GM12891 (cell line): ENCODE data around the gene PXDN.

Experiments
- DNase-seq: peaks from one replicate; pipeline ENCODE4 v3.0.0; 2011; ENCODE audit warnings: low spot score; ENCODE audit not compliant: insufficient read length
- FAIRE-seq: peaks from 2 replicates; lab custom pipeline; 2011; peaks lifted over from hg19 to GRCh38; lab: Jason Lieb, UNC
- PAX5 ChIP-seq: IDR thresholded peaks from 2 replicates; pipeline ENCODE4 v1.6.1; 2011; ENCODE audit warnings: low read length, moderate library complexity, mild to moderate bottlenecking; ENCODE audit not compliant: insufficient read depth, severe bottlenecking
- POLR2A ChIP-seq: IDR thresholded peaks from 2 replicates; pipeline ENCODE4 v1.6.1; 2011; ENCODE audit warnings: low read depth, low read length, control low read depth
- POLR2AphosphoS5 ChIP-seq: IDR thresholded peaks from 2 replicates; pipeline ENCODE4 v1.6.1; 2011; ENCODE audit warnings: low read depth, low read length, control low read depth
- POU2F2 ChIP-seq: IDR thresholded peaks from 2 replicates; pipeline ENCODE4 v1.6.1; 2011; ENCODE audit warnings: low read depth, mild to moderate bottlenecking, control low read depth, low read length, moderate library complexity
- SPI1 ChIP-seq: IDR thresholded peaks from 2 replicates; pipeline ENCODE4 v1.6.1; 2011; ENCODE audit warnings: low read depth, low read length, control low read depth
- TAF1 ChIP-seq: IDR thresholded peaks from 2 replicates; pipeline ENCODE4 v1.6.1; 2011; ENCODE audit warnings: low read depth, low read length, control low read depth

The PXDN gene

GRCh38 chr2:1694371-1695271 lies 49.7 kb downstream of the PXDN start:
- FAIRE-seq (no peak), DNase-seq (no peak)
- TF ChIP-seq POU2F2 (no peak), POLR2AphosphoS5 (no peak)

GRCh38 chr2:1693723-1694122 lies 50.6 kb downstream of the PXDN start:
- FAIRE-seq (no peak), DNase-seq (no peak)

GRCh38 chr2:1692342-1692741 lies 52.0 kb downstream of the PXDN start:
- no peak for FAIRE-seq
- DNase-seq: no peak
- TF ChIP-seq SPI1 (no peak), POLR2A (no peak), TAF1 (no peak), POLR2AphosphoS5 (no peak), POU2F2 (no peak), PAX5 (no peak)

More at GRCh38 chr2:1693723-1694122, 50.6 kb downstream of the PXDN start:
- TF ChIP-seq POLR2A (no peak), TAF1 (no peak)

GRCh38 chr2:1691366-1691765 lies 52.9 kb downstream of the PXDN start:
- no peak for FAIRE-seq

GRCh38 chr2:1690056-1690775 lies 54.1 kb downstream of the PXDN start:
- TF ChIP-seq POU2F2 (no peak), TAF1 (no peak)
- FAIRE-seq (no peak), DNase-seq (no peak)

More at GRCh38 chr2:1691366-1691765, 52.9 kb downstream of the PXDN start:
- no peak for DNase-seq
- no peak for TF ChIP-seq POLR2AphosphoS5
- TF ChIP-seq SPI1: no peak
- TF ChIP-seq POLR2A: no peak
- TF ChIP-seq PAX5: no peak
- TF ChIP-seq POU2F2: no peak
- TF ChIP-seq TAF1: no peak

GRCh38 chr2:1688859-1689258 lies 55.5 kb downstream of the PXDN start:
- DNase-seq (no peak), FAIRE-seq (no peak)
- no peak for TF ChIP-seq POLR2A
- TF ChIP-seq POU2F2: no peak
- no peak for TF ChIP-seq PAX5
- TF ChIP-seq SPI1: no peak
- TF ChIP-seq TAF1: no peak

GRCh38 chr2:1688161-1688560 lies 56.2 kb downstream of the PXDN start:
- FAIRE-seq: no peak
- no peak for DNase-seq
- TF ChIP-seq POU2F2 (no peak), SPI1 (no peak), TAF1 (no peak), POLR2A (no peak), PAX5 (no peak), POLR2AphosphoS5 (no peak)

GRCh38 chr2:1687254-1687653 lies 57.1 kb downstream of the PXDN start:
- no peak for FAIRE-seq
- DNase-seq: no peak
- no peak for TF ChIP-seq SPI1
- TF ChIP-seq POU2F2: no peak
- no peak for TF ChIP-seq TAF1
- TF ChIP-seq POLR2A: no peak
- no peak for TF ChIP-seq POLR2AphosphoS5
- TF ChIP-seq PAX5: no peak

- DNase-seq: no peak
- no peak for FAIRE-seq
- TF ChIP-seq POLR2A: no peak
- no peak for TF ChIP-seq POU2F2
- TF ChIP-seq PAX5: no peak
- TF ChIP-seq TAF1: no peak
- no peak for TF ChIP-seq POLR2AphosphoS5
- no peak for TF ChIP-seq SPI1
These were observed 57.6 kb downstream of the PXDN start for GRCh38 chr2:1686784-1687105.

GRCh38 chr2:1685957-1686783 lies 58.1 kb downstream of the PXDN start:
- no peak for DNase-seq
- no peak for FAIRE-seq

More at GRCh38 chr2:1685957-1686783, 58.1 kb downstream of the PXDN start:
- no peak for TF ChIP-seq POLR2AphosphoS5
- no peak for TF ChIP-seq TAF1
- no peak for TF ChIP-seq POU2F2
- no peak for TF ChIP-seq POLR2A
- TF ChIP-seq SPI1: no peak
- TF ChIP-seq PAX5: no peak
